HG03280 (cell line): ENCODE measurements around the gene MPP7.

Experiments
- ATAC-seq: cut with Tn5 transposase; IDR thresholded peaks from one replicate; pipeline ENCODE4 v1.9.1; 2021; ENCODE audit warnings: mild to moderate bottlenecking, moderate library complexity; ENCODE audit not compliant: unreplicated experiment

MPP7 gene

DNA sequence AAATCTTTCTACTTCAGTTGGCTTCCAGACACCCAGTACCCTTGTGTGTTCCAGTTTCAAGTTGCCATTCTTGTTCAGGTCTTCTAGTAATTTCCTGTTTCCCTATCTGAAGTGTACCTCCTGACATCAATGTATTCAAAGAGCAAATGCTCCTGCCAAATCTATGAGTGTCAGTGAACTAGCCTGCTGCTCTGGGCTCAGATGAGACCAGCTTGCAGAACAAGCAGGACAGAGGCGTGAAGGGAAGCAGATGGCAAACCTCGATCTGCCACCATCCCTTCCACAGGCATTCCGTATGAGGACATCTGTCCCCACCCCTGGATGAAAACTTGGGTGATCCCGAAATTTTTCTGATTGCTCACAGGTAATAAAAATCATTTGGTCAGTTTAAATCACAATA, 4.4 kb upstream of the MPP7 start:
- no peak for ATAC-seq

DNA sequence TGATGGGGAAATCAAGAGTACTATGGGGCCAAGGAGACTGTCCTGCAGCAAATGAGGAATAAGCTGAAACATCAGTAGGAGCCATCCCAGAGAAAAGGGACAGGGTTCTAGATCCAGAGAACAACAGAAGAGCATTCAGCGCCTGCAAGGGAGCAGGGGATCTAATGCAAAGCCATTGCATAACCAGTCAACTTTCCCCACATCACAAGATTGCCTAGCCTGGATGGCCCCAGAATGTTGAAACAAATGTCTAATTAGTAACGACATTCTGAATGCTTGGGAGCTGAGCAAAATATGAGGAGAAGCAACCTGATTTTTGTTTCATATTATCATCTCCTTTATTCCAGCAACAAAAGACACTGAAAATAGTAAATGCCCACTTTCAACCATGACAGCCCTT, 2.7 kb upstream of the MPP7 start:
- ATAC-seq = no peak

- no peak for ATAC-seq
Observed at GRCh38 chr10:28304032-28304571, 1.2 kb upstream of the MPP7 start.

GRCh38 chr10:28302012-28302637, 739 bp downstream of the MPP7 start:
- no peak for ATAC-seq

DNA sequence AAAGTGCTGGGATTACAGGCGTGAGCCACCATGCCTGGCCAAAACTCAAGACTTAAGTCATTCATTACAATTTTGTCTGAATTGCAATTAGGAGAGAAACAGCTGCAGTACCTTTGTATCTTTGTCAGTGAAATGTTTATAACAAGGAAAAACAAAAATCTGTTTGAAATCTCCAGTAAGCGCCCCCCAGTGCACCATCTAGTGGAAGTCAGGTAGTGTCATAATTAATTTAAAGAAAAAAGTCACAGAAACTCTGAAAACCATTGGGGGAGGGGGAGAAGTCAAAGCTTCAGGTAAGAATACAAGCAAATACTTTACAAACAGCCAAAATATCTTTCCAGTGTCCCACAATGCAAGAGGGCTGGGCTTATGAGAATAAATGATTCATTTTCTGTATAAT, 2.8 kb downstream of the MPP7 start:
- ATAC-seq = no peak

DNA sequence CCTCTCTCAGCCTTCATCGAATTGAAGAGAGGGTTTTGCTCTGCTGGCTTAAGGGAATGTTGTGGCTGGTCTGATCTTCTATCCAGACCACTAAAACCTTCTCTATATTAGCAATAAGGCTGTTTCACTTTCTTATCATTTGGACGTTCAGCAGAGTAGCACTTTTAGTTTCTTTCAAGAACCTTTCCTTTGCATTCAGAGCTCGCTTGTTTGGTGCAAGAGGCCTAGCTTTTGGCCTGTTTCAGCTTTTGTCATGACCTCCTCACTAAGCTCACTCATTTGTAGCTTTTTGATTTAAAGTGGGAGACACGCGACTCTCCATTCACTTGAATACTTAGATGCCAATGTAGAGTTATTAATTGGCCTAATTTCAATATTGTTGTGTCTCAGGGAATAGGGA, 3.9 kb downstream of the MPP7 start:
- no peak for ATAC-seq

- no peak for ATAC-seq
Observed at GRCh38 chr10:28296023-28296422, 6.8 kb downstream of the MPP7 start.

DNA sequence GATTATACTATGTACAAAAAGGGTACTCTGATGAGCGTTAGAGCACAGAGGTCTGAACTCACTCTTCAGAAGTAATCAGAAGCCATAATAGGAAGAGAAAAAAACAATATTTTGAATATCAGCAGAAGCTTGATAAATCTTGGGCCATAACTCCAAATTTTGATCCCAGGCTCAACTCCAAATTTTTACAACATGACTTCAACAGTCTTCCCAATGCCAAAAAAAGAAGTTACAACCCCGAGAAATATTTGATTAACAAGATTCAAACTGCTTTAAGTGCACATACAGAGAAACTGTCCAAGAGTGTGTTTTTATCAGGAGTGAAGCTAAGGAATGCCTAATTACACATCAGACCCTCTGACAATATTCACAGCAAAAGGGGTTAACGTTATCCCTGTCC, 7.5 kb downstream of the MPP7 start:
- ATAC-seq = no peak

GRCh38 chr10:28294809-28295208, 8.1 kb downstream of the MPP7 start:
- no peak for ATAC-seq

- no peak for ATAC-seq
Observed at GRCh38 chr10:28294169-28294532, 8.7 kb downstream of the MPP7 start.

- no peak for ATAC-seq
Observed at GRCh38 chr10:28293236-28294168, 9.4 kb downstream of the MPP7 start.

- no peak for ATAC-seq
Observed at GRCh38 chr10:28291881-28292297, 11.0 kb downstream of the MPP7 start.

DNA sequence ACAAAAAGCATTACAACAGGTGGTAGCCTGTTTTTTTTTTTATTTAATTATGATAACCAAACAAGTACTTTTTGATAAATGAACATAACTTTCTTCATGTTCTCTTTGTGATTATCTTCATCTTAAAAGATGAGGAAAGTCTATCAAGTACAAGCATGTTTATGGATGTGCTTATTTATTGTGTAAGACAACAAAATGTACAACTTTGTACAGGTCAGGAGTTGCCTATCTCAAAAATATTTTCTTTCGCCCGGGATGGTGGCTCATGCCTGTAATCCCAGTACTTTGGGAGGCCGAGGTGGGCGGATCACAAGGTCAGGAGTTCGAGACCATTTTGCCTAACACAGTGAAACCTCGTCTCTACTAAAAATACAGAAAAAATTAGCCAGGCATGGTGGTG, 17.0 kb downstream of the MPP7 start:
- ATAC-seq = no peak

DNA sequence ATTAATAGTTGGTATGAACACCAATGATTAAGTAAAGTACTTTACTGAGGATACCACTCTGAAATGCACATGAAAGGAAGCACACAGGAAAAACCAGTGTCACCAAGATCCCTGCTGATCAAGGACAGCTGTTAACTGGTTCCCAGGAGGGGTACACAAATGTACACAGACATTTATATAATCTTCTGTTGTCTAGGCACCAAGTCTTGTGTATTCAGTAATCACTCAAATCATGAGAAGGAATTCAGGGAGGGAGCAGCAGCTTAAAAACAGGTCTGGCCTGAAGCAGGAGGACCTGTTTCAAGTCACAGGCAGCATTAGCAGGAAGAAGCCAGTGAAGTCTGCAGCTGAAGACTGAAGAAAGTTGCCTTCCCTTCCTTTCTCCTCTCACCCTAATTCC, 18.7 kb downstream of the MPP7 start:
- ATAC-seq = no peak

DNA sequence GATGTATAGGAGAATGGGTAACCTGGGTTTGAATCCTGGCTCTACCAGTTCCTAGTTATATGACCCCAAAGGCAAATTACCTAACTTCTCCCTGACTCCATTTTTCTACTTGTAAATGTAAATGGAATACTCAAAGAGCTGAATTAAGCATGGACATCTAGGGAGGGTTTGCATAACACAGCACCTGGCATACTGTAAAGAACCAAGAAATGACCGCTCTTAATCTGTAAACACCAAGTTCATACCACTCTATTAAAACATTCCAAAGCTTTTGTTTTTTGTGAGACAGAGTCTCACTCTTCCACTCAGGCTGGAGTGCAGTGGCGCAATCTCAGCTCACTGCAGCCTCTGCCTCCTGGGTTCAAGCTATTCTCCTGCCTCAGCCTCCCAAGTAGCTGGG, 19.6 kb downstream of the MPP7 start:
- no peak for ATAC-seq

DNA sequence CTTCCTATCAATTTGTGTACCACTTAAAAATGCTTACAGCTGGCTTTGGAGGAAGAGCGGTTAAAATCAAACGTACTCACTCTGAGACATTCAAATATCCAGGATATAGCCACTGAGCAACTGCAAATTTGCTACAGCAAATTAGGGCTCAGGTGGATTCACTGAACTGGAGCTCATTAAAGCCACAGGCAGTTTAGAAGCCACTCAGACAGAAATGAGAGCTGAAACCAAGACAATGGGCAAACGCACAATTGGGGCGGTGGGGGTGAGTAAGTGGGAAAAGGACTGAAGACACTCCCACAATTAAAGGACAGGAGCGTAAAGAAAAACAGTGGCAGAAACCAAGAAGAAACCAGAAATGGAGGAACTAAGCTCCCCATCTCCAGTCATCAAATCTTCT, 20.5 kb downstream of the MPP7 start:
- ATAC-seq = no peak

DNA sequence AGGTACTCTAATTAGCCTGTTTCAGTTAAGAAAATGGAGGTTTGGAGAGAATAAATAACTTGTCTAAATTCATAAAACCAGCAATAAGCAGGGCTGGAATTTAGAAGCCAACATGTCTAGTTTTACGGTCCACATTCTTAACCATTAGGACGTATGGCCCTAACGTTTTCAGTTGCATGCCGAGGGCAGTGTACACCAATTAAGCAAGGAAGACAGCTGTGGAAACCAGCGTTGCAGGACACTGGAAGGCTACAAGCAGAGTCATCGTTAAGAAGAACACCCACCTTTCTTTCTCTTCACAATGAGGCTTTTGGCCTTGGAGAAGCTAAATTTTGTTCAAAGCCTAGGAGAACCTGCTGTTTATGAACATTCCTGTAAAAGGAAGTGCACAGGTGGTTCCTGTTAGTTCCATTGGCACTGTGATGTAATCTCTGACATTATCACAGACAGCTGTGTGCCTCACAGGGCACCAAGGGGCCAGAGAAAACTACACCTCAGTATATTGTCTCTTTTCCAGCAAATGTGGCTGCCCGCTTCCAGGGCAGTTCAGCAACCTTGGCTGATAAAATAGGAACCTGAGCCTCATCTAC, 21.0 kb downstream of the MPP7 start:
- no peak for ATAC-seq

DNA sequence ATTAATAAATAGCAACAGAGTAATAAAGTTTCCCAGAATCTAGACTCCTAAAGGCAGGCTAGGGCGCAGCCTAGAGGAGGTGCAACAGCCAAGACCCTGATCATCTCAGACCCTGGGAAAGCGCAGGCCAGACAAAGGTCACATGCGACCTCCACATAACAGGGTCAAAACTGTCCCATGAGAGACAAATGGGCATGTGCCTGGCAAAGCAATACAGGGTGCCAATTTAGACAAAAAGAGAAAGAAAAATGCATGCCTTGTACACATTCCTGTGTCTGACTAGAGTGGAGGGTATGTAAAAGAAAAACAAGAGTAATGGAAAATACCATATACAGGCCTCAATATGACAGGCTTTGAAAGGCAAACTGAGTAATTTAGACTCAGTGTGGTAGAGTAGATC, 22.2 kb downstream of the MPP7 start:
- ATAC-seq = no peak

- ATAC-seq = no peak
Observed at GRCh38 chr10:28279878-28280277, 23.0 kb downstream of the MPP7 start.

DNA sequence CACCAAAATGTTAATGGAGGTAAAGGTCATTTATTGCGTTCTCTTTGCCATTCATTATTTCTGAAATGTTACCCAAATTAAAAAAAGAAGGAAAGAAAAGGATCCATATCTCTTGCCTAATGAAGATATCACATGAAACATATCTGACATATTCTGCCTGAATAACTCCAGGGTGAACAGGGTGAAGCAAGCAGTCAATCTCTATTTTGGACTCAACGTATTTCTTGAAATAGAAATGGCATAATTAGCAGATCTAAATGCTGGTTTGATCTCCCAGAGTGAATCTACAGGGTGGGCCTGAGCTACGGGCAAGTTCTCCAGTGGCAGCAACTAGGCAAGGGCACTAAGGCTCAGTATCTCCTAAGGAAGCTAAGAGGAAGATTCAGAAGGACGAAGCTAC, 24.0 kb downstream of the MPP7 start:
- ATAC-seq = no peak

DNA sequence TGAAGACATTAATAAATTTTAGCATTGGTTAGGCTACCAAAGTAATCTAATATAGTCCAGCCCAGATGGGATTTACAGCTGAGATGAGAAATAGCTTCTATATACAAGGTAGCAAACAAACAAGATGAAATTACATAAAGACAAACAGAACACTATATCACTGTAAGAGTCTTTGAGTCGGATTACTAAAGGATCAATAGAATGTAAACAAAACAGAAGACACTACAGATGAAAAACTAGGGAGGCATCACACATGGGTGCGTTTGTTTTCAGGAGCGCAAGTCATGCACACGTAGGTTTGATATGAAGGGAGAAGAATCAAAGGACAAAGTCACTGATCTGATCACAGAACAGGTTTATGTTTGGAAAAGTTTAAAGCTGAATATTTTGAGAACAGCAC, 26.5 kb downstream of the MPP7 start:
- no peak for ATAC-seq

- no peak for ATAC-seq
Observed at GRCh38 chr10:28274475-28274874, 28.4 kb downstream of the MPP7 start.
